HepG2 (cell line): Measurements from ENCODE around the gene WFDC1. TPM values are rescaled to one million over a fixed set of nuclear protein-coding genes. Genes with fewer than 3 reads are reported as not detected.

Experiments
- ATAC-seq: fragments of 200-7000 bp; cut with Tn5 transposase; 3 replicates; pipeline ENCODE4 v1.9.1; 2020; ENCODE audit warnings: mild to moderate bottlenecking, moderate library complexity
- BruUV-seq: library from RNA; stranded (reverse); fragments of 400-500 nt; replicated peaks from 2 replicates; lab custom pipeline; 2021; lab: Mats Ljungman, UMichigan
- CTCF ChIA-PET: fragments of 300-600 bp; formaldehyde crosslinking; extraction: SDS; loops from one replicate; lab custom pipeline; 2021; ENCODE audit warnings: low total read pairs, inconsistent platforms, low intra/inter-chr PET ratio; lab: Yijun Ruan, JAX
- POLR2A ChIA-PET: fragments of 350-600 bp; sonication (Branson Sonifier 250); formaldehyde crosslinking; loops from one replicate; lab custom pipeline; 2020; ENCODE audit warnings: antibody characterized with exemption, inconsistent platforms; lab: Yijun Ruan, JAX
- DNase-seq: peaks from one replicate; pipeline ENCODE4 v3.0.0-alpha.2; 2015; ENCODE audit warnings: low spot score
- FAIRE-seq: peaks from 3 replicates; lab custom pipeline; 2011; peaks lifted over from hg19 to GRCh38; lab: Jason Lieb, UNC
- H2AFZ ChIP-seq: one replicate; pipeline ENCODE4 v1.6.1; 2011; ENCODE audit warnings: low read length, inconsistent platforms
- H3K27ac ChIP-seq: fragments of 300-600 bp; 3 replicates; pipeline ENCODE4 v1.8.0; 2011; ENCODE audit warnings: mixed run types, mild to moderate bottlenecking, mixed read lengths, low read length, inconsistent platforms; ENCODE audit not compliant: insufficient read depth; ENCODE audit errors: extremely low read length
- H3K27me3 ChIP-seq, 2 experiments: fragments of 200-600 bp in 1 of 2; 2 replicates in 1 of 2; 3 replicates in 1 of 2; pipeline versions ENCODE4 v1.6.0 to v1.8.0; 2011; ENCODE audit warnings: low read length in 2 of 2, mild to moderate bottlenecking in 2 of 2, moderate library complexity in 2 of 2, inconsistent platforms in 1 of 2; ENCODE audit not compliant: insufficient read depth in 2 of 2, control insufficient read depth in 1 of 2
- H3K36me3 ChIP-seq, 2 experiments: fragments of 200-600 bp in 1 of 2; replicated peaks in 1 of 2; 2 replicates in 1 of 2; 3 replicates in 1 of 2; pipeline versions ENCODE4 v1.5.1 to v1.8.0; 2011; ENCODE audit warnings: low read length in 2 of 2, inconsistent platforms in 1 of 2; ENCODE audit not compliant: insufficient read depth in 2 of 2, control insufficient read depth in 1 of 2
- H3K4me1 ChIP-seq: 2 replicates; pipeline ENCODE4 v1.5.1; 2012; ENCODE audit warnings: low read length, inconsistent platforms; ENCODE audit not compliant: insufficient read depth
- H3K4me2 ChIP-seq: 2 replicates; pipeline ENCODE4 v1.6.0; 2011; ENCODE audit warnings: low read depth, low read length, inconsistent platforms
- H3K4me3 ChIP-seq, 3 experiments: fragments of 200-600 bp in 1 of 3; sonication (generic), shearing (Covaris generic) in 1 of 3; replicated peaks in 1 of 3; 2 replicates each; pipeline ENCODE4 v1.5.1; 2011 to 2016; ENCODE audit warnings: low read length in 3 of 3, inconsistent platforms in 2 of 3, low read depth in 2 of 3, mild to moderate bottlenecking in 2 of 3, control low read depth in 1 of 3, mixed read lengths in 1 of 3; ENCODE audit not compliant: insufficient read depth in 1 of 3
- H3K79me2 ChIP-seq: one replicate; pipeline ENCODE4 v1.6.1; 2011; ENCODE audit warnings: low read length, inconsistent platforms; ENCODE audit not compliant: insufficient read depth
- H3K9ac ChIP-seq: 2 replicates; pipeline ENCODE4 v1.6.0; 2011; ENCODE audit warnings: mild to moderate bottlenecking, low read depth, low read length, inconsistent platforms; ENCODE audit not compliant: insufficient read depth
- H3K9me3 ChIP-seq: 2 replicates; pipeline ENCODE4 v1.5.1; 2012; ENCODE audit warnings: mild to moderate bottlenecking, low read length
- H4K20me1 ChIP-seq: 2 replicates; pipeline ENCODE4 v1.6.0; 2011; ENCODE audit warnings: inconsistent platforms, mild to moderate bottlenecking, low read length, moderate library complexity; ENCODE audit not compliant: insufficient read depth
- AKNA ChIP-seq: sonication (generic); formaldehyde crosslinking; IDR thresholded peaks from 2 replicates; pipeline ENCODE4 v1.4.0; 2020; ENCODE audit warnings: missing genetic modification reagents, borderline replicate concordance
- KDM2A ChIP-seq: sonication (generic); formaldehyde crosslinking; IDR thresholded peaks from 2 replicates; pipeline ENCODE4 v1.4.0; 2020; ENCODE audit warnings: low read depth, missing genetic modification reagents, borderline replicate concordance
- MTA1 ChIP-seq: sonication (generic); formaldehyde crosslinking; IDR thresholded peaks from 2 replicates; pipeline ENCODE4 v1.4.0; 2020; ENCODE audit warnings: missing genetic modification reagents, mild to moderate bottlenecking, borderline replicate concordance
- TMF1 ChIP-seq: sonication (generic); formaldehyde crosslinking; IDR thresholded peaks from 2 replicates; pipeline ENCODE4 v1.8.1; 2022; ENCODE audit warnings: low read depth, missing genetic modification reagents
- ZNF33B ChIP-seq: sonication (generic); formaldehyde crosslinking; IDR thresholded peaks from 2 replicates; pipeline ENCODE4 v1.5.1; 2020; ENCODE audit warnings: mild to moderate bottlenecking, missing genetic modification reagents
- ZNF709 ChIP-seq: sonication (generic); formaldehyde crosslinking; IDR thresholded peaks from 2 replicates; pipeline ENCODE4 v1.5.0; 2020; ENCODE audit warnings: mild to moderate bottlenecking, missing genetic modification reagents
- WGBS: methylation state at CpG from one replicate; pipeline ENCODE4 v1.1.6; 2017; ENCODE audit warnings: low lambda C conversion rate; 5-methylcytosine and 5-hydroxymethylcytosine counted together
- in situ Hi-C: cut with HindIII; loops from 2 replicates; pipeline ENCODE4 v1.10.0; 2017; ENCODE audit warnings: low pct_unique_long_range_greater_than_20kb; ENCODE audit not compliant: extremely low pct_ligation_motif_present
- intact Hi-C: fragments of 100-400 bp; cut with micrococcal nuclease; formaldehyde crosslinking; loops from one replicate; pipeline ENCODE4 v1.10.0; 2022; ENCODE audit not compliant: unreplicated experiment
- polyA plus RNA-seq, 8 experiments: library from polyadenylated mRNA; depleted of rRNA in 3 of 8; stranded (reverse) in 7 of 8; unstranded in 1 of 8; fragments of >200 nt; fragmentation: Illumina TruSeq in 4 of 8; extraction: Trizol in 4 of 8; gene quantifications; 2 replicates each; pipeline versions ENCODE4 v1.2.1 to v1.2.3, GENCODE V29; 2011 to 2016; ENCODE audit warnings: low read depth in 4 of 8, missing spikeins in 1 of 8, mixed read lengths in 1 of 8; ENCODE audit not compliant: insufficient read depth in 1 of 8
- total RNA-seq, 5 experiments: library from RNA; depleted of rRNA; stranded (reverse); fragments of >200 nt; fragmentation: Illumina TruSeq; extraction: Trizol; gene quantifications; 2 replicates each; pipeline ENCODE4 v1.2.3, GENCODE V29; 2016; ENCODE audit warnings: low read depth in 1 of 5

WFDC1 gene
- total and polyA plus RNA-seq, 2 of the 13 experiments (the other 11 are each of a cell fraction or from before 2014, with no cell fraction given): not detected

GRCh38 chr16:84313921-84314320 is 19.2 kb downstream of the WFDC1 start (continued):
- TF ChIP-seq AKNA (CRISPR knock-in tag) (no peak), ZNF33B (no peak), KDM2A (no peak), MTA1 (CRISPR knock-in tag) (no peak)

GRCh38 chr16:84314373-84314772 is 19.7 kb downstream of the WFDC1 start:
- WGBS: 8% methylated on average over 4 of the region's 6 CpGs
- ChIA-PET POLR2A (no interaction called here), CTCF (no interaction called here)
- BruUV-seq: no TSS peak
- ATAC-seq (no peak), DNase-seq (no peak), FAIRE-seq (no peak)
- in situ Hi-C loops: no loop called here
- H2AFZ ChIP-seq: no peak overlapping the region
- H3K4me3 ChIP-seq: no peak overlapping the region
- H3K4me1 ChIP-seq: no peaks in the 10 kb centered on the region
- TF ChIP-seq ZNF709 (no peak), TMF1 (CRISPR knock-in tag) (no peak)
- no peak overlapping the region for H3K9ac ChIP-seq
- intact Hi-C loops: no loop called here
- no peaks in the 10 kb centered on the region for H3K36me3 ChIP-seq
- H3K4me2 ChIP-seq: no peak overlapping the region
- peaks cover 6 to 55% of the 10 kb centered on the region in 2 experiments for H3K27me3 ChIP-seq
- no peaks in the 10 kb centered on the region for H4K20me1 ChIP-seq
- H3K27ac ChIP-seq: no peak overlapping the region
- H3K9me3 ChIP-seq: peaks cover 5% of the 10 kb centered on the region
- no peaks in the 10 kb centered on the region for H3K79me2 ChIP-seq
